Measurements from ENCODE around the gene RAP1GAP.
"Not testable (repeated sequence)": the region's sequence is repeated elsewhere in the genome, so short reads cannot be mapped to it uniquely, and the experiment has no call there.

RAP1GAP gene

GRCh38 chr1:21644348-21644747 is 24.8 kb downstream of the RAP1GAP start:
- no peak for DNase-seq (ENCODE audit: low read depth)

- DNase-seq (ENCODE audit: low read depth): no peak
Measured at GRCh38 chr1:21643624-21644023, 25.5 kb downstream of the RAP1GAP start.

GRCh38 chr1:21641967-21642739 is 27.0 kb downstream of the RAP1GAP start:
- no peak for DNase-seq (ENCODE audit: low read depth)

GRCh38 chr1:21641537-21641936 is 27.6 kb downstream of the RAP1GAP start:
- DNase-seq (ENCODE audit: low read depth): no peak

GRCh38 chr1:21641076-21641475 is 28.1 kb downstream of the RAP1GAP start:
- no peak for DNase-seq (ENCODE audit: low read depth)

- DNase-seq (ENCODE audit: low read depth): no peak
Measured at GRCh38 chr1:21640653-21641052, 28.5 kb downstream of the RAP1GAP start.

GRCh38 chr1:21639594-21640041 is 29.5 kb downstream of the RAP1GAP start:
- no peak for DNase-seq (ENCODE audit: low read depth)

GRCh38 chr1:21638531-21639341 is 30.4 kb downstream of the RAP1GAP start:
- DNase-seq (ENCODE audit: low read depth): no peak

GRCh38 chr1:21637514-21637913 is 31.6 kb downstream of the RAP1GAP start:
- DNase-seq (ENCODE audit: low read depth): no peak

- DNase-seq (ENCODE audit: low read depth): no peak
Measured at GRCh38 chr1:21636029-21636428, 33.1 kb downstream of the RAP1GAP start.

GRCh38 chr1:21634806-21635535 is 34.2 kb downstream of the RAP1GAP start:
- DNase-seq (ENCODE audit: low read depth): no peak

GRCh38 chr1:21633992-21634805 is 35.0 kb downstream of the RAP1GAP start:
- DNase-seq (ENCODE audit: low read depth): no peak

GRCh38 chr1:21633141-21633755 is 35.9 kb downstream of the RAP1GAP start:
- no peak for DNase-seq (ENCODE audit: low read depth)

- no peak for DNase-seq (ENCODE audit: low read depth)
Measured at GRCh38 chr1:21631944-21632887, 36.9 kb downstream of the RAP1GAP start.

- DNase-seq (ENCODE audit: low read depth): not testable (repeated sequence)
Measured at GRCh38 chr1:21631590-21631943, 37.6 kb downstream of the RAP1GAP start.

GRCh38 chr1:21630571-21631343 is 38.4 kb downstream of the RAP1GAP start:
- DNase-seq (ENCODE audit: low read depth): no peak

- no peak for DNase-seq (ENCODE audit: low read depth)
Measured at GRCh38 chr1:21629971-21630370, 39.2 kb downstream of the RAP1GAP start.

GRCh38 chr1:21628798-21629393 is 40.3 kb downstream of the RAP1GAP start:
- no peak for DNase-seq (ENCODE audit: low read depth)

- no peak for DNase-seq (ENCODE audit: low read depth)
Measured at GRCh38 chr1:21626921-21627339, 42.2 kb downstream of the RAP1GAP start.
